Hematopoietic multipotent progenitor cell treated with erythropoietin and hydrocortisone succinate and interleukin-3 and kit ligand, for 15 days (in vitro differentiated cells): ENCODE results near the gene HECTD4.
A peak's percentile ranks its signal among the peaks of the same experiment; 100 is the strongest.

Experiments
- DNase-seq: peaks from one replicate; pipeline ENCODE4 v3.0.0-alpha.2; 2015; ENCODE audit warnings: low spot score

Gene HECTD4

GRCh38 chr12:112321245-112321644 lies 61.0 kb downstream of the HECTD4 start:
- no peak for DNase-seq

GRCh38 chr12:112319395-112319794 lies 62.8 kb downstream of the HECTD4 start:
- DNase-seq: no peak

GRCh38 chr12:112317481-112317880 lies 64.8 kb downstream of the HECTD4 start:
- DNase-seq: no peak

GRCh38 chr12:112314981-112315380 lies 67.2 kb downstream of the HECTD4 start:
- no peak for DNase-seq

GRCh38 chr12:112309797-112310196 lies 72.4 kb downstream of the HECTD4 start:
- DNase-seq: peak; percentile 43

GRCh38 chr12:112308652-112309051 lies 73.6 kb downstream of the HECTD4 start:
- no peak for DNase-seq

- no peak for DNase-seq
Measured at GRCh38 chr12:112308161-112308560, 74.1 kb downstream of the HECTD4 start.

- DNase-seq: no peak
Measured at GRCh38 chr12:112307317-112308011, 74.8 kb downstream of the HECTD4 start.

GRCh38 chr12:112305951-112306350 lies 76.3 kb downstream of the HECTD4 start:
- no peak for DNase-seq

GRCh38 chr12:112304436-112304835 lies 77.8 kb downstream of the HECTD4 start:
- no peak for DNase-seq

GRCh38 chr12:112303799-112304198 lies 78.4 kb downstream of the HECTD4 start:
- no peak for DNase-seq

- DNase-seq: peak; percentile 33
Measured at GRCh38 chr12:112303004-112303403, 79.2 kb downstream of the HECTD4 start.

- DNase-seq: no peak
Measured at GRCh38 chr12:112299704-112300103, 82.5 kb downstream of the HECTD4 start.

GRCh38 chr12:112297188-112297587 lies 85.0 kb downstream of the HECTD4 start:
- no peak for DNase-seq

- no peak for DNase-seq
Measured at GRCh38 chr12:112296183-112296582, 86.0 kb downstream of the HECTD4 start.

GRCh38 chr12:112294793-112295192 lies 87.4 kb downstream of the HECTD4 start:
- DNase-seq: peak; percentile 65

GRCh38 chr12:112288638-112289037 lies 93.6 kb downstream of the HECTD4 start:
- no peak for DNase-seq

GRCh38 chr12:112285600-112286401 lies 96.4 kb downstream of the HECTD4 start:
- no peak for DNase-seq

GRCh38 chr12:112283546-112283945 lies 98.7 kb downstream of the HECTD4 start:
- no peak for DNase-seq

- DNase-seq: no peak
Measured at GRCh38 chr12:112282920-112283319, 99.3 kb downstream of the HECTD4 start.

GRCh38 chr12:112275836-112276235 lies 106.4 kb downstream of the HECTD4 start:
- DNase-seq: no peak

- no peak for DNase-seq
Measured at GRCh38 chr12:112275207-112275606, 107.0 kb downstream of the HECTD4 start.

- no peak for DNase-seq
Measured at GRCh38 chr12:112270673-112271072, 111.6 kb downstream of the HECTD4 start.

- DNase-seq: no peak
Measured at GRCh38 chr12:112266473-112266872, 115.8 kb downstream of the HECTD4 start.
